ENCODE data around the gene HMGN1.
"Not testable (repeated sequence)": the region's sequence is repeated elsewhere in the genome, so short reads cannot be mapped to it uniquely, and the experiment has no call there.

Gene HMGN1

GRCh38 chr21:39385299-39386145 lies 36.6 kb upstream of the HMGN1 start:
- H4K20me1 ChIP-seq (ENCODE audit: insufficient read depth, low read length, poor library complexity, severe bottlenecking), result no peaks in the 10 kb centered on the region
- H3K4me1 ChIP-seq (ENCODE audit: insufficient read depth, low read length, poor library complexity, severe bottlenecking), result peaks cover 34% of the 10 kb centered on the region
- TF ChIP-seq EZH2phosphoT487 (IDR thresholded peaks at IDR 0.05; ENCODE audit: borderline replicate concordance) (no peak), CTCF (conservative IDR thresholded peaks at IDR 0.05; ENCODE audit: low read length) (no peak)
- H3F3A ChIP-seq (ENCODE audit: low read depth), result peaks cover 3% of the 10 kb centered on the region; the same call in 1 of the 2 replicates
- no peaks in the 10 kb centered on the region for H3K36me3 ChIP-seq (ENCODE audit: insufficient read depth, low read length)
- no peaks in the 10 kb centered on the region for H3K9me3 ChIP-seq (ENCODE audit: insufficient read depth, low read depth, low read length)
- H3K9me2 ChIP-seq (replicated peaks; ENCODE audit: low read depth, low read length), result no peaks in the 10 kb centered on the region
- H3K4me3 ChIP-seq (ENCODE audit: low read length, poor library complexity, severe bottlenecking), result no peak overlapping the region
- H3K4me2 ChIP-seq (ENCODE audit: low read depth, low read length, poor library complexity, severe bottlenecking), result peak overlapping the region; percentile 41
- H3K79me2 ChIP-seq (ENCODE audit: insufficient read depth, low read length), result peaks cover 42% of the 10 kb centered on the region; the same call in 1 of the 2 replicates
- H3K27me3 ChIP-seq (ENCODE audit: insufficient read depth, low read length, poor library complexity, severe bottlenecking), result no peaks in the 10 kb centered on the region
- no peak overlapping the region for H2AFZ ChIP-seq (ENCODE audit: low read length)
- no peak overlapping the region for H3K9ac ChIP-seq (ENCODE audit: low read depth, low read length, poor library complexity, severe bottlenecking)

- Histone ChIP-seq H3K36me3 (ENCODE audit: insufficient read depth, low read length) (no peaks in the 10 kb centered on the region), H3K9ac (ENCODE audit: low read depth, low read length, poor library complexity, severe bottlenecking) (no peak overlapping the region), H2AFZ (ENCODE audit: low read length) (no peak overlapping the region), H3K9me2 (replicated peaks; ENCODE audit: low read depth, low read length) (no peaks in the 10 kb centered on the region), H3K4me2 (ENCODE audit: low read depth, low read length, poor library complexity, severe bottlenecking) (peak overlapping the region; percentile 41), H3K79me2 (ENCODE audit: insufficient read depth, low read length) (peaks cover 38% of the 10 kb centered on the region; the same call in 1 of the 2 replicates), H3F3A (ENCODE audit: low read depth) (peaks cover 3% of the 10 kb centered on the region; the same call in 1 of the 2 replicates), H3K9me3 (ENCODE audit: insufficient read depth, low read depth, low read length) (no peaks in the 10 kb centered on the region), H4K20me1 (ENCODE audit: insufficient read depth, low read length, poor library complexity, severe bottlenecking) (no peaks in the 10 kb centered on the region), H3K4me3 (ENCODE audit: low read length, poor library complexity, severe bottlenecking) (peak overlapping the region; percentile 12), H3K27me3 (ENCODE audit: insufficient read depth, low read length, poor library complexity, severe bottlenecking) (no peaks in the 10 kb centered on the region), H3K4me1 (ENCODE audit: insufficient read depth, low read length, poor library complexity, severe bottlenecking) (peaks cover 35% of the 10 kb centered on the region)
- TF ChIP-seq CTCF (conservative IDR thresholded peaks at IDR 0.05; ENCODE audit: low read length) (no peak), EZH2phosphoT487 (IDR thresholded peaks at IDR 0.05; ENCODE audit: borderline replicate concordance) (no peak)
These were observed 35.9 kb upstream of the HMGN1 start for GRCh38 chr21:39384674-39385298.

GRCh38 chr21:39382096-39382495 lies 33.2 kb upstream of the HMGN1 start:
- H3K36me3 ChIP-seq (ENCODE audit: insufficient read depth, low read length); H2AFZ ChIP-seq (ENCODE audit: low read length); H3K9me2 ChIP-seq (replicated peaks; ENCODE audit: low read depth, low read length); H3K9ac ChIP-seq (ENCODE audit: low read depth, low read length, poor library complexity, severe bottlenecking); H3F3A ChIP-seq (ENCODE audit: low read depth); H3K9me3 ChIP-seq (ENCODE audit: insufficient read depth, low read depth, low read length); H3K27me3 ChIP-seq (ENCODE audit: insufficient read depth, low read length, poor library complexity, severe bottlenecking); H3K4me3 ChIP-seq (ENCODE audit: low read length, poor library complexity, severe bottlenecking); H4K20me1 ChIP-seq (ENCODE audit: insufficient read depth, low read length, poor library complexity, severe bottlenecking); H3K4me2 ChIP-seq (ENCODE audit: low read depth, low read length, poor library complexity, severe bottlenecking): not testable (repeated sequence)
- peaks cover 23% of the 10 kb centered on the region; the same call in 1 of the 2 replicates for H3K79me2 ChIP-seq (ENCODE audit: insufficient read depth, low read length)
- H3K4me1 ChIP-seq (ENCODE audit: insufficient read depth, low read length, poor library complexity, severe bottlenecking), result peaks cover 22% of the 10 kb centered on the region

All from Loucy (cell line).